CD4-positive, alpha-beta memory T cell (primary cell): ENCODE data around the gene RCOR2. TPM values are rescaled to one million over a fixed set of nuclear protein-coding genes. Genes with fewer than 3 reads are reported as not detected.
"Not testable (repeated sequence)": the region's sequence is repeated elsewhere in the genome, so short reads cannot be mapped to it uniquely, and the experiment has no call there.

Experiments used
- CTCF ChIA-PET: fragments of 350-600 bp; sonication (Branson Sonifier 250); formaldehyde crosslinking; loops from one replicate; lab custom pipeline; 2021; ENCODE audit warnings: inconsistent platforms; ENCODE audit not compliant: partially characterized antibody; lab: Charles Lee
- POLR2A ChIA-PET: fragments of 350-600 bp; sonication (Branson Sonifier 250); formaldehyde crosslinking; loops from one replicate; lab custom pipeline; 2021; ENCODE audit not compliant: partially characterized antibody; lab: Charles Lee
- DNase-seq, 5 donors: peaks; one replicate each; pipeline versions ENCODE4 v3.0.0 to v3.0.0-alpha.2; 2020 to 2022; ENCODE audit warnings: mixed read lengths in 1 of 5
- H3K27ac ChIP-seq: one replicate; pipeline ENCODE4 v1.7.0; 2013; ENCODE audit warnings: low read depth, low read length
- H3K27me3 ChIP-seq: 2 replicates; pipeline ENCODE4 v1.7.0; 2013; ENCODE audit warnings: mild to moderate bottlenecking, low read length, moderate library complexity; ENCODE audit not compliant: insufficient read depth
- H3K36me3 ChIP-seq: 2 replicates; pipeline ENCODE4 v1.7.0; 2013; ENCODE audit warnings: mild to moderate bottlenecking, low read length, moderate library complexity; ENCODE audit not compliant: insufficient read depth
- H3K4me1 ChIP-seq: 2 replicates; pipeline ENCODE4 v1.7.0; 2013; ENCODE audit warnings: mild to moderate bottlenecking, low read length, moderate library complexity; ENCODE audit not compliant: insufficient read depth
- H3K4me3 ChIP-seq, 2 donors: one replicate each; pipeline ENCODE4 v1.7.0; 2013; ENCODE audit warnings: low read length in 2 of 2, mild to moderate bottlenecking in 1 of 2
- H3K9me3 ChIP-seq, 2 donors: one replicate each; pipeline ENCODE4 v1.7.0; 2013; ENCODE audit warnings: low read length in 2 of 2, control low read depth in 1 of 2; ENCODE audit not compliant: control insufficient read depth in 1 of 2
- H3K27ac Mint-ChIP-seq, 7 donors: one replicate each; pipeline ENCODE4 v1.8.0; 2020 to 2021; ENCODE audit warnings: mixed read lengths in 7 of 7, mild to moderate bottlenecking in 6 of 7, inconsistent platforms in 3 of 7, moderate library complexity in 3 of 7
- H3K27me3 Mint-ChIP-seq, 2 donors: one replicate each; pipeline ENCODE4 v1.8.0; 2020 to 2021; ENCODE audit warnings: mixed read lengths in 2 of 2
- H3K36me3 Mint-ChIP-seq, 2 donors: one replicate each; pipeline ENCODE4 v1.8.0; 2020 to 2021; ENCODE audit warnings: mixed read lengths in 2 of 2, inconsistent platforms in 1 of 2, mild to moderate bottlenecking in 1 of 2
- H3K4me1 Mint-ChIP-seq, 4 donors: one replicate each; pipeline ENCODE4 v1.8.0; 2020 to 2021; ENCODE audit warnings: mixed read lengths in 4 of 4, mild to moderate bottlenecking in 1 of 4
- H3K4me3 Mint-ChIP-seq, 8 donors: one replicate each; pipeline ENCODE4 v1.8.0; 2020 to 2021; ENCODE audit warnings: mixed read lengths in 8 of 8, mild to moderate bottlenecking in 7 of 8, moderate library complexity in 6 of 8, inconsistent platforms in 3 of 8
- H3K9me3 Mint-ChIP-seq, 8 donors: one replicate each; pipeline ENCODE4 v1.8.0; 2020 to 2021; ENCODE audit warnings: mixed read lengths in 8 of 8, mild to moderate bottlenecking in 5 of 8, inconsistent platforms in 3 of 8, moderate library complexity in 1 of 8
- intact Hi-C: fragments of 100-400 bp; cut with micrococcal nuclease; formaldehyde crosslinking; loops from one replicate; pipeline ENCODE4 v1.15.1; 2023
- polyA plus RNA-seq, 2 donors: library from polyadenylated mRNA; unstranded; fragments of 300-500 nt; fragmentation: Illumina TruSeq; gene quantifications; one replicate each; pipeline ENCODE4 v1.2.3, GENCODE V29; 2021
- total RNA-seq, 2 experiments: library from RNA; stranded (reverse); gene quantifications; one replicate each; pipeline ENCODE4 v1.2.3, GENCODE V29; 2021

The RCOR2 gene
- total RNA-seq = not detected
- not detected for polyA plus RNA-seq

DNA sequence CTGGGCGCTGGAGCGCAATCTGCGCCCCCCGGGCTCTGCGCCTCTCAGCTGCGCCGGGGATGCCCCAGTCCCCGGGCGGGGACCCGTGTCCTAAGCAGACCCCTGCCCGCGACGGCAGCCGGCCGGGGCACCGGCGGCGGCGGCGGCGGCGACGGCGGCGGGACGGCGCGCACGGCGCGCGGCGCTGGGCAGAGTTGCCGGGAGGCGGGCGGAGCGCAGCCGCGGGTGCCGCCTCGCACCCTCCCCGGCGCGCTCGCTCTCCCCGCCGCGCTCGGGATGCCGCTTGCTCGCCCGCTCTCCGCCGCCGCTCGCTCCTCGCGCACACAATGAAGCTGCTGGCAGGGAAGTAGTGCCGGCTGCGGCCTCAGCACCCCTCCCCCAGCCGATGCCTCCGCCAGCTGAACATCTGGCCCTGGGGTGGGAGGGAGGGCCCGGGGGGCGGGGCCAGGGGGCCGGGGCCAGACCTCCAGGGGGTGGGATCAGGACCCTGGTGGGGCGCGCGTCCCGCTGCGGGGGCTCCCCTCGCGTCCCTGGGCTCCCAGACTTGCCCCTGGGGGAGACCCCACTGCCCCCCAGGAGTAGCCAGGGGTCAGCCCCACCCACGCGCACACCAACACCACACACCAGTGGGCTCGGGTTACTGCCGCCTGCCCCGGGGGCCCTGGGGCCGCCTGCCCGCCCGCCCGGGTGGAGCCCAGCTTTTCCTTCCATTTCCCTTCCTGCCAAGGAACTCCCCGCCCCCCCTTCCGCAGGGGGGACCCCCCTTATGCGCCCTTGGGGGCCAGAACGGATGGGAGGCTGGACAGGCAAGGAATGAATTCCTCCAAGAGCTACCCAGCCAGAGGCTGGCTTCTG lies at the start of gene RCOR2:
Gene RCOR2, minus strand, starts transcription at position 328 of the 855 bp plus-strand sequence. CDS start 708 bp downstream, outside the sequence.
- Mint-ChIP-seq H3K27me3 (no peaks in the 10 kb centered on the region), H3K36me3 (peaks cover 0 to 1% of the 10 kb centered on the region in 2 donors), H3K4me3 (peak within 1 kb of the TSS; percentile 72 to 89 (median 80)), H3K4me1 (peaks cover 8 to 26% (median 12%) of the 10 kb centered on the region in 4 donors), H3K27ac (peak within 1 kb of the TSS in 3 of 7 donors; percentile 55 to 80 (median 70)), H3K9me3 (no peaks in the 10 kb centered on the region)
- no peaks in the 10 kb centered on the region for H3K27me3 ChIP-seq
- H3K36me3 ChIP-seq = no peaks in the 10 kb centered on the region
- H3K4me3 ChIP-seq = peak within 1 kb of the TSS; percentile 42 to 45
- peaks cover 28% of the 10 kb centered on the region for H3K4me1 ChIP-seq
- peak; percentile 50 to 62 (median 57) for DNase-seq
- CTCF ChIA-PET = interaction anchor here (1.1 to 6.2 kb wide), 4 partner anchors 9 to 80 kb away, joined by 3 to 74 read pairs (median 5); partner anchors contain the start of gene MARK2
- intact Hi-C loops = loop anchor here (2.0 kb wide), 1 partner anchor 22 kb away; the partner anchor contains the start of gene NAA40
- POLR2A ChIA-PET = interaction anchor here (0.6 to 3.1 kb wide), 7 partner anchors 10 to 78 kb away, joined by 3 to 21 read pairs (median 3); partner anchors contain the start of genes MARK2 and NAA40
- H3K27ac ChIP-seq = no peak within 1 kb of the TSS
- H3K9me3 ChIP-seq = no peaks in the 10 kb centered on the region

DNA sequence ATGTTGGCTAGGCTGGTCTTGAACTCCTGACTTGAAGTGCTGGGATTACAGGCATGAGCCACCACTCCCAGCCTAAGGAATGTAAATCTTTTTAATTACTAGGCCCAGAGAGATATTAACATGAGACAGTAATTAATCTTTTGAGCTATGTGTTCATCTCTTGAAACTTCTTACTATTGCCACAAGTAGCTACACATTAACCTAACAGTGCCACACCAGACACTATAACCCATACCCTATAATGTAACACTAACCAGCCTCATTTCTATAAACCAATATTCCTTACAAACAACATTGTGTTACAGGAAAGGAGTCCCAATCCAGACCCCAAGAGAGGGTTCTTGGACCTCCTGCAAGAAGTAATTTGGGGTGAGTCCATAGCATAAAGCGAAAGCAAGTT lies 49.5 kb upstream of the RCOR2 start:
- Mint-ChIP-seq H3K4me3 (no peak overlapping the region), H3K9me3 (no peaks in the 10 kb centered on the region), H3K27me3 (peaks cover 2 to 3% of the 10 kb centered on the region in 2 donors), H3K36me3 (no peaks in the 10 kb centered on the region), H3K27ac (no peak overlapping the region), H3K4me1 (peaks cover 0 to 7% (median 6%) of the 10 kb centered on the region in 4 donors)
- intact Hi-C loops = no loop called here
- DNase-seq = no peak
- H3K4me1 ChIP-seq = peaks cover 7% of the 10 kb centered on the region
- no peaks in the 10 kb centered on the region for H3K9me3 ChIP-seq
- H3K36me3 ChIP-seq = no peaks in the 10 kb centered on the region
- CTCF ChIA-PET = interaction anchor here (1.1 kb wide), 1 partner anchor 17 kb away, joined by 3 read pairs; no protein-coding TSS in a partner anchor
- no peak overlapping the region for H3K27ac ChIP-seq
- no peaks in the 10 kb centered on the region for H3K27me3 ChIP-seq
- POLR2A ChIA-PET = interaction anchor here (1.3 kb wide), 2 partner anchors 8 to 19 kb away, joined by 3 to 4 read pairs; partner anchors contain the start of gene COX8A
- no peak overlapping the region for H3K4me3 ChIP-seq

DNA sequence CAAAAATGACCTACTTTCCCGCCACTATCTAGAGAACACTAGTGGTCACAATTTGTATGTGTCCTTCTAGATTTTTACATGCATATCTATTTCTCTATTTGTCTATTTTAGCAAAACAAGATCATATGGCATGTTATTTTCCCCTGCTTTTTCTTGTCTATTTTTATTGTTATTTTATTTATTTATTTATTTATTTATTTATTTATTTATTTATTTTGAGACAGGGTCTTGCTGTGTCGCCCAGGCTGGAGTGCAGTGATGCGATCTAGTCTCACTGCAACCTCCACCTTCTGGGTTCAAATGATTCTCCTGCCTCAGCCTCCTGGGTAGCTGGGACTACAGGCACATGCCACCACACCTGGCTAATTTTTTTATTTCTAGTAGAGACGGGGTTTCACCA lies 46.9 kb upstream of the RCOR2 start:
- H3K27me3 ChIP-seq, CTCF ChIA-PET, H3K4me3 Mint-ChIP-seq, H3K27ac Mint-ChIP-seq, H3K36me3 ChIP-seq, H3K36me3 Mint-ChIP-seq, intact Hi-C loops, H3K9me3 Mint-ChIP-seq, H3K9me3 ChIP-seq, POLR2A ChIA-PET, DNase-seq, H3K27ac ChIP-seq, H3K4me3 ChIP-seq, H3K27me3 Mint-ChIP-seq: not testable (repeated sequence)
- H3K4me1 ChIP-seq = peaks cover 14% of the 10 kb centered on the region
- peaks cover 3 to 16% (median 10%) of the 10 kb centered on the region in 4 donors for H3K4me1 Mint-ChIP-seq

DNA sequence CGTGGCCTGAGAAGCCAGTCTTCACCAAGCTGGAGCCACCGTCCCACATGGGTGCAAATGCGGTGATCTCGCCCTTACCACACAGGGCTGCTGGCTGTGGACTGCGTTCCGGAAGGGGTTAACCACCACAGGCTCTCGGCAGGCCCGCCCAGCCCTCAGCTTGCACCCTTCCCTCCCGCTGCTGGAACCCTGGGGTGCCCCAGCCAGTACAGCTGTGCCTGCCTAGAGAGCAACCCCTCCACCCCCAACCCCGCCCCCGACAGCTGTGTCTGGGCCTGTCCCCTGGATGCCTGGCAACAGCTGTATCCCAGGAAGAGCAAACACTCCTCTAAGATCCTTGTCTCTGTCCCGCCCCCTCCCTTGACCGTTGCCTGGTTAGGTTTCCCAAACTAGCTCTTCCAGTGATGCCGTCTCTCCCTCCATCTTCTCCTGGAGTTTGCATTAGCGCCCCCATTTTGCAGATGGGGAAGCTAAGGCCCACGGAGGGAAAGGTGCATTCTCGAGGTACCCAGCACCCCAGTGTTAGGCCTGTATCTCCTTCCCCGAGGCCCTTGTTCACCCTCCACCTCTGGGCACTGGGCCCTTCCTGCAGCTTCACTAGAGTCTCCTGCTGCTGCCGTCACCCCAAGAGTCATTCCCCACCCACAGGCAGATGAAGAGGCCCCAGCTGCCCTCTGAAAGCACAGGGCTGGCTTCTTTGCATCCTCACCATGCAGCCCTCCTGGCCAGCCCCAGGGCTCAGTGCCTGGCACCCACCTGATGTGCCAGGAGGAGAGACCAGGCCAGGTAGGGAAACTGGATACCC lies 44.8 kb upstream of the RCOR2 start:
- peak in 1 of 5 donors; percentile 21 for DNase-seq
- POLR2A ChIA-PET = interaction anchor here (1.1 kb wide), 1 partner anchor 123 kb away, joined by 3 read pairs; the partner anchor contains the start of gene MARK2
- H3K27me3 Mint-ChIP-seq = no peaks in the 10 kb centered on the region
- H3K4me1 Mint-ChIP-seq = peaks cover 3 to 16% (median 10%) of the 10 kb centered on the region in 4 donors
- CTCF ChIA-PET = interaction anchor here (0.6 to 1.6 kb wide), 7 partner anchors 16 to 191 kb away, joined by 3 to 6 read pairs (median 4); no protein-coding TSS in a partner anchor
- H3K4me3 Mint-ChIP-seq = peak overlapping the region in 3 of 8 donors; percentile 39 to 59 (median 55)
- Histone ChIP-seq H3K27me3 (no peaks in the 10 kb centered on the region), H3K36me3 (no peaks in the 10 kb centered on the region), H3K4me1 (peaks cover 14% of the 10 kb centered on the region), H3K4me3 (no peak overlapping the region), H3K9me3 (no peaks in the 10 kb centered on the region), H3K27ac (no peak overlapping the region)
- intact Hi-C loops = no loop called here
- H3K9me3 Mint-ChIP-seq = no peaks in the 10 kb centered on the region
- no peaks in the 10 kb centered on the region for H3K36me3 Mint-ChIP-seq
- peak overlapping the region in 2 of 7 donors; percentile 74 to 82 for H3K27ac Mint-ChIP-seq

DNA sequence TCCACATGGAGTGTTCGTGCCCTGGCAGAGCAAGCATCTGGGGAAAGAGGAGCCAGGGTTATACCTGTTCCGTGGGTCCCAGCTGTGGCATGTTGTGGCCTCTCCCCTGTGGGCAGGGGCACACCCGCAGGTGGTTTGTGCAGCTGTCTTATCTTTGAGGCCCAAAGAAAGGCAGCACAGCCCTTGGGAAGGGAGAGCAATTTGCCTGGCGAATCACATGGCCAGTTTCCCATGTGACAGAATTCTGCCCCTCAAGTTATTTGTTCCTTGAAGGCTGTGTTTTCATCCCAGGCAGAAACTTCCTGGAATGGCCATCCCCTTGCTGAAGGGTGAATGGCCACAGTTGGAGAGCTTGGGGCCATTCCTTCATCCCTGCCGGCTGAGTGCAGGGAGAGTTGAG lies 41.0 kb upstream of the RCOR2 start:
- Mint-ChIP-seq H3K4me1 (peaks cover 3 to 22% (median 14%) of the 10 kb centered on the region in 4 donors), H3K27me3 (no peaks in the 10 kb centered on the region), H3K9me3 (no peaks in the 10 kb centered on the region), H3K27ac (no peak overlapping the region), H3K4me3 (no peak overlapping the region), H3K36me3 (peaks cover 12 to 17% of the 10 kb centered on the region in 2 donors)
- Histone ChIP-seq H3K9me3 (no peaks in the 10 kb centered on the region), H3K27ac (no peak overlapping the region), H3K4me3 (no peak overlapping the region), H3K27me3 (no peaks in the 10 kb centered on the region), H3K4me1 (peaks cover 20% of the 10 kb centered on the region), H3K36me3 (peaks cover 22% of the 10 kb centered on the region)
- intact Hi-C loops = no loop called here
- no peak for DNase-seq
- CTCF ChIA-PET = interaction anchor here (1.4 kb wide), 1 partner anchor 12 kb away, joined by 7 read pairs; no protein-coding TSS in a partner anchor
- POLR2A ChIA-PET = interaction anchor here (1.2 kb wide), 1 partner anchor 120 kb away, joined by 4 read pairs; the partner anchor contains the start of gene MARK2

DNA sequence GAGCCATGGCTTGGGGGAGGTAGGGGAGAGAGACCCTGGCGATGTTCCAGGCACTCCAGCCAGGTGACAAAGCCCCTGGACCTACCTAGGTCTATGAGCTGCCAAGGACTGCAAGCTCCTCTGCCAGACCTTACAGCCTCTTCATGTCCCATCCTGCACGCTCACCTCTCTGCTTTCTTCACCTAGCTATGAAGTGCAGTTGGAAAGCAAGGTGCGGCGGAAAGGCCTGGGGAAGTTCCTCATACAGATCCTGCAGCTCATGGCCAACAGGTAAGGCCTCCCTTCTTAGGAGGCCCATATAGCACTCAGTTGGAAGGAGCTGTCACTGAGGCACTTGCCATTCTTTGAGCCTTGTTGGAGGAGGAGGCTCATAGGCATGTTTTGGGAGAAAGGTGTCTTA lies 35.6 kb upstream of the RCOR2 start:
- Mint-ChIP-seq H3K4me3 (peak overlapping the region in 6 of 8 donors; percentile 10 to 78 (median 48)), H3K9me3 (no peaks in the 10 kb centered on the region), H3K27ac (peak overlapping the region in 5 of 7 donors; percentile 0 to 87 (median 76)), H3K36me3 (peaks cover 17 to 20% of the 10 kb centered on the region in 2 donors), H3K4me1 (peaks cover 17 to 31% (median 23%) of the 10 kb centered on the region in 4 donors), H3K27me3 (no peaks in the 10 kb centered on the region)
- H3K4me1 ChIP-seq = peaks cover 25% of the 10 kb centered on the region
- intact Hi-C loops = no loop called here
- H3K27ac ChIP-seq = peak overlapping the region; percentile 46
- H3K4me3 ChIP-seq = no peak overlapping the region
- DNase-seq = no peak
- ChIA-PET CTCF (interaction anchor here (0.6 to 13.9 kb wide), 5 partner anchors 9 to 283 kb away, joined by 3 to 337 read pairs (median 3); partner anchors contain the start of gene MARK2), POLR2A (no interaction called here)
- H3K36me3 ChIP-seq = peaks cover 25% of the 10 kb centered on the region
- no peaks in the 10 kb centered on the region for H3K9me3 ChIP-seq
- no peaks in the 10 kb centered on the region for H3K27me3 ChIP-seq
